ENCODE measurements around the gene SLC25A34.
A peak's percentile ranks its signal among the peaks of the same experiment; 100 is the strongest.
"Not testable (repeated sequence)": the region's sequence is repeated elsewhere in the genome, so short reads cannot be mapped to it uniquely, and the experiment has no call there.

The SLC25A34 gene

GRCh38 chr1:15736038-15736891 is at the start of gene SLC25A34:
TSS of gene SLC25A34 (plus strand) at chr1:15736258. CDS start at chr1:15736486, 228 bp downstream.
- no peak for DNase-seq

DNA sequence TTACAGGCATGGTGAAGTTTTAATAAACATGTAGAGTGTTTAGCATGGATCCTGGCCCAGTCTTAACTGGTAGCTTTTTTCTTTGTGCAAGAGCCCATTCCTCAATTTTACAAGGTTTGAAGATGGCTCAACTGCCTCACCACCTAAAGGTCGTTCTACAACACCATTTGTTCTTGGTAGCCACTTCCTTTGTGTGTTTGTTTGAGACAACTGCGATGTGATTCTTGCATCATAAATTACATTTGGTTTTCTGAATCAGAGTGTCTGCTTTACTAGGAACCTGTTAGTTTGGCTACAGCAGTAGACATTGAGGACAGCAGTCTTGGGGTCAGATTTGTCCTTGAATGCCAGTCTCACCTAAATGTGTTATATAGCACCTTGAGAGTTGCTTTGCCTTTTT is 48.6 kb upstream of the SLC25A34 start:
- no peak for DNase-seq

DNA sequence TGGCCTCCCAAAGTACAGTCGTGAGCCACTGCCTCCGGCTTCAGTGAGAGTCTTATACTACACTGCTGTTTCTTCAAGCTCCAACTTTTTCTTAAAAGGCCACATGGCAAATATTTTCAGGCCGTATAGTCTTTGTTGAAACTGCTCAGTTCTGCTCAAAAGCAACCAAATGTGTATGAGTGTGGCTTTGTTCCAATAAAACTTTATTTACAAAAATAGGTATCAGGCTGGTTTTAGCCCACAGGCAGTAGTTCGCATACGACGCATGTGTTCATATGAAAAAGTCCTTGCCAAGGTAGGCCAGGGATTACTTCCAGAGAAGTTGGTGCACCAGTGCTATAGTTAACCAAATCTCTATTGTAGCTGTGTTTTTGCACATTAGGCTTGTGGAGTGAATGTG is 45.7 kb upstream of the SLC25A34 start:
- DNase-seq = no peak

DNA sequence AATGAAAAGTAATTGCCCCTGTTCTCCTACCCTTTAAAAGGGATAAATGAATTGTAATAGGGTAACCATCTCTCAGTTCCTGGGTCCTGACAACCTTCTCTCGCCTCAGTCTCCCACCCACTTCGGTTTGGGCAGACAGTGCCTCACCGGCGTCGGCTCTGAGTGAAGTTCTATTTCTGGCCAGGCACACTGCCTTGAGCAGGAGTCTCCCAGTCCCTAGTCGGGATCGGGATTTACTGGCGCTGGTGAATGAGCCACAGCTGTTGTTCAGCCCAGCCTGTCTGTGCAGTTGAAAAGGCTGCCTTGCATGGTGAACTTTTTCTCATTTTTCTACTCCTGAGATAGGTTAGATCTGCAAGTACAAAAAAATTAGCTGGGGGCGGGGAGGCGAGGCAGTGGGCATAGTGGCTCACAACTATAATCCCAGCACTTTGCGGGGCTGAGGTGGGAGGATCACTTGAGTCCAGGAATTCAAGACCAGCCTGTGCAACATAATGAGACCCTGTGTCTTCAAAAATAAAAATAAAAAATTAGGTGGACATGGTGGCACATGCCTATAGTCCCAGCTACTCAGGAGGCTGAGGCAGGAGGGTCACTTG is 44.5 kb upstream of the SLC25A34 start:
- DNase-seq = no peak

- DNase-seq = no peak
These were observed 43.9 kb upstream of the SLC25A34 start for GRCh38 chr1:15692121-15692682.

GRCh38 chr1:15693371-15693770 is 42.7 kb upstream of the SLC25A34 start:
- no peak for DNase-seq

DNA sequence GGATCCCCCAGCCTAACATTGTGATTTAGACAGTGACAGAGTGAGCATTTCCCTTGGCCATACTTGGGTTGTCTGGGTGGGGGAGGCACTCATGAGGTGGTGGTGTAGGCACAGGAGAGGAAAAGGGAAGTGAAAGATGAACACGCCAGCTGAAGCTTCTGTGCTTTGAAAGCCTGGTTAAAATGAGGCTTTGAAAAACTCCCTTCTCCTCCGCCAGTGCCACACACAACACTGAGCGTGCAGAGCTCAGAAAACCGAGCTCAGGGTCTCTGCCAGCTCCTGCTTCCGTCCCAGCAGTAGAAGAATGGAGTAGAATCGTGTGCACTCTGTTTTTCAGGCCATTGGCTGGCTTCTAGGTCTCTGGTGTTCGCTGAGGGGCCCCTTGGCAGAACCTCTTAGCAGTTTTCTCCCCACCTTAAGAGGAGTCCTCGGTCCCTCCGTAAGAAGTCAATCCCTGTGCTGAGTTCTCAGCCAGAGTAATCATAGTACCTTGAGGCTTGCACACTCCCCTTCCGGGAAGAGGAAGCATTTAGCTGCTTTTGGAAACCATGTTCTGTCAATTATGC is 39.0 kb upstream of the SLC25A34 start:
- DNase-seq = no peak

GRCh38 chr1:15698201-15698600 is 37.9 kb upstream of the SLC25A34 start:
- DNase-seq = no peak

- not testable (repeated sequence) for DNase-seq
These were observed 36.7 kb upstream of the SLC25A34 start for GRCh38 chr1:15699321-15699720.

DNA sequence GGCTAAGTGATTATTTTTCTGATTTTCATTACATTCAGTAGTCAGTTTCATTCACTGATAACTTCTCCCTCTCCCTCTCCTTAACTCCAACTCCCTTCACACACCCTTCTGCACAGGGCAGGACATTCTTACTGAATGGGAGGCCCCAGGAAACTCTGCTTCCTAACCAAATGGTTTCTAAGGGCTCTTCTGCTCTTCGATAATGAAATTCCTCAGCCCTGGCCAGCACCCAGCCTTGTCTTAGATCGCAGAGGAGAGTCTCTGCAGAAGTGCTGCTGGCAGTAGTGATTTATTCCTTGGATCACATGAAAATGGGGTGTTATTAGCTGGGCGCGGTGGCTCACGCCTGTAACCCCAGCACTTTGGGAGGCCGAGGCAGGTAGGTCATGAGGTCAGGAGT is 35.5 kb upstream of the SLC25A34 start:
- DNase-seq = no peak

- no peak for DNase-seq
These were observed 34.3 kb upstream of the SLC25A34 start for GRCh38 chr1:15701784-15702183.

- DNase-seq = no peak
These were observed 33.1 kb upstream of the SLC25A34 start for GRCh38 chr1:15702722-15703550.

GRCh38 chr1:15703562-15703961 is 32.5 kb upstream of the SLC25A34 start:
- peak; percentile 84 for DNase-seq

DNA sequence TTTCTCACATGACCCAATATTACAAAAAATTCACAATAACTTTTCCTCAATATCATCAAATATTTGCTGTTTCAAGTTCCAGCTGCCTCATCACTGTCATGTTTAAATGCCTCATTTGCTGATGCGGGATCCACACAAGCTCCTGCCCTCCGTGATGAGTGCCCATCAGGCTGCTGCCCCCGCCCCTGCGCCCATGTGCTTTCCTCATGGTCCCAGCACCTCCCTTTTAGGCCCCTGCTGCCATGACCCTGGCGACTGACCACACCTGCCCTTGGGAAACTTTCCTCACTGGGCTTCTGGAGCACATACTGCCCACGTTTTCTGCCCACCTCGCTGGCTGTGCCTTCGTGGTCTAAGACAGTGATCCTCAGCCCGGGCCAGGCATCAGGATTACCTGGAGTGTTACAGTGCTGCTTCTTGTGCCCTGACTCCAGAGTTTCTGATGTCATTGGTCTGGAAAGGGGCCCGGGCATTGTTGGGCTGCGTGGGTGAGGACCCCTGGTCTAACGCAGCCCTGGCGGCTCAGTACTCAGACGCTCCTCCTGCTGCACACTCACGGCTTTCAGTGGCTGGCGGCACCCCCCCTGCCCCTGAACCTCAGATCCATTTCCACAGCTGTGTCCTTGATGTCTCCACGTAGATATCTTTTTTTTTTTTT is 31.4 kb upstream of the SLC25A34 start:
- no peak for DNase-seq

DNA sequence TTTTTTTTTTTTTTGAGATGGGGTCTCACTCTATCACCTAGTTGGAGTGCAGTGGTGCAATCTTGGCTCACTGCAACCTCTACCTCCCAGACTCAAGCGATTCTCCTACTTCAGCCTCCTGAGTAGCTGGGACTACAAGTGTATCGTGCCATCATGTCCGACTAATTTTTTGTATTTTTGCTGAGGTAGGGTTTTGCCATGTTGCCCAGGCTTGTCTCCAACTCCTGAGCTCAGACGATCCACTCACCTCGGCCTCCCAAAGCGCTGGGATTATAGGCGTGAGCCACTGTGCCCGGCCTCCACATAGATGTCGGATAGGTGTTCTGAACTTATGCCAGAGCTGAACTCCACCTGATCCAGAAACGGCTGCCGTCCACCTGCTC is 30.9 kb upstream of the SLC25A34 start:
- DNase-seq = no peak

DNA sequence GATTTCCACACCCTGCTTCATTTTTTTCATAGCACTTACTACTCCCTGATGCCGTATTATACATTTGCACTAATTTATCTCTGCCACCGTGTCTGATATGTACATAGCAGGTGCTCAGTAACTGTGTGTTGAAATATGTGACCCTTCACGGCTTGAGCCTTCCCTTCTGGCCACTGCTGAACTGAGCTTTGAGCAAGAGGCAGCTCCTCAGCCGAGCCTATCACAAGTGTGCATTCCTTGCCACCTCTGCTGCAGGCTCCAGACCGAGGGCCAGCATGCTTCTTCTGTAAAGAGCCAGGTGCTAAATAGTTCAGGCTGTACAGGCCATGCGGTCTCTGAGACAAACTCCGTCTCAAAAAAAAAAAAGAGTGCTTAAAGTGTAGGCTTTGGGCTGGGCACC is 29.3 kb upstream of the SLC25A34 start:
- no peak for DNase-seq

GRCh38 chr1:15707239-15707925 is 28.7 kb upstream of the SLC25A34 start:
- no peak for DNase-seq

GRCh38 chr1:15708486-15709137 is 27.4 kb upstream of the SLC25A34 start:
- DNase-seq = no peak

- no peak for DNase-seq
These were observed 26.8 kb upstream of the SLC25A34 start for GRCh38 chr1:15709226-15709625.

GRCh38 chr1:15712168-15712567 is 23.9 kb upstream of the SLC25A34 start:
- no peak for DNase-seq

All from fibroblast of upper back skin (primary cell).